B cell (primary cell): ENCODE data around the gene NXPH2.

ENCODE experiments used
- EZH2 ChIP-seq: IDR thresholded peaks from 2 replicates; pipeline ENCODE4 v1.6.1; 2012; ENCODE audit warnings: borderline replicate concordance, low read depth, mild to moderate bottlenecking, moderate library complexity, low read length; ENCODE audit not compliant: insufficient read depth, poor library complexity, severe bottlenecking
- TF ChIP-seq, protein P1 (sequence below): fragments of 200-600 bp; IDR thresholded peaks from one replicate; pipeline ENCODE4 v1.8.0; 2022; ENCODE audit warnings: antibody characterized with exemption, mild to moderate bottlenecking

DNA sequence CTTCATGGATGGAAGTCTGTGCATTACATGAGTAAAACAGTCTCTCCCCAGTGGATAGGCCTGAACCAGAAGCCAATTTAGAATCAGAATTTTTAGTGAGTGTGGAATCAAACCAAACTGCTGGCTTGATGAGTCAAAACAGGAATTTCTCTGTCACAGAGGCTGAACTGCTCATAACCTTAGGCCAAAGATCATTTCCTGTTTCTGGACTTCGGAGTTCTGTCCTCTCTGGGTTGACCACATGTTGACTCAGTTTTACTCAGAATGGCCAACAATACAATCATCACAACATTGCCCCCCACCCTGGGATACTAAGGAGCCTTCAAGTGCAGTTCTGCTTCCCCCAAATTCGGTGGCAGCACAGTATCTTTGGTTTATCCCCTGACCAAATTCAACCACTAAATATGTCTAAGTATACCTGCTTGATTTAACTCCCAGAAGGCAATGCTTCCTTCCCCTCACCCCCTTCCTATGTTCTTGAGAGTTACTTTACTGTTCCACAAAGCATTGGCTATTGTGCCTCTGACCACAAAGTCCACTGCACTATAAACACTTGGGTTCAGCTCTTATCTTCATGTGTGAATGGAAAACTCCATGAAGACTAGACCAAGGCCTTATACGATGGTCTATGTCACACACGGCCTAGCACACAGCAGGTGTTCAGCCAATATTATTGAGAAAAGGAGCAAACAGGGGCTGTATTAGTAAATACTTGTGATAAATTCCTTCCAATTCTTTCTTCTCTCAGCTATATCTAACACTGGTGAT, 67.8 kb downstream of the NXPH2 start:
- TF ChIP-seq, protein P1, sequence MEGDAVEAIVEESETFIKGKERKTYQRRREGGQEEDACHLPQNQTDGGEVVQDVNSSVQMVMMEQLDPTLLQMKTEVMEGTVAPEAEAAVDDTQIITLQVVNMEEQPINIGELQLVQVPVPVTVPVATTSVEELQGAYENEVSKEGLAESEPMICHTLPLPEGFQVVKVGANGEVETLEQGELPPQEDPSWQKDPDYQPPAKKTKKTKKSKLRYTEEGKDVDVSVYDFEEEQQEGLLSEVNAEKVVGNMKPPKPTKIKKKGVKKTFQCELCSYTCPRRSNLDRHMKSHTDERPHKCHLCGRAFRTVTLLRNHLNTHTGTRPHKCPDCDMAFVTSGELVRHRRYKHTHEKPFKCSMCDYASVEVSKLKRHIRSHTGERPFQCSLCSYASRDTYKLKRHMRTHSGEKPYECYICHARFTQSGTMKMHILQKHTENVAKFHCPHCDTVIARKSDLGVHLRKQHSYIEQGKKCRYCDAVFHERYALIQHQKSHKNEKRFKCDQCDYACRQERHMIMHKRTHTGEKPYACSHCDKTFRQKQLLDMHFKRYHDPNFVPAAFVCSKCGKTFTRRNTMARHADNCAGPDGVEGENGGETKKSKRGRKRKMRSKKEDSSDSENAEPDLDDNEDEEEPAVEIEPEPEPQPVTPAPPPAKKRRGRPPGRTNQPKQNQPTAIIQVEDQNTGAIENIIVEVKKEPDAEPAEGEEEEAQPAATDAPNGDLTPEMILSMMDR = no peak
- no peak for TF ChIP-seq EZH2
